Hematopoietic multipotent progenitor cell treated with erythropoietin and hydrocortisone succinate and interleukin-3 and kit ligand, for 17 days (in vitro differentiated cells): ENCODE results near the gene CAMKK1.
"Not testable (repeated sequence)": the region's sequence is repeated elsewhere in the genome, so short reads cannot be mapped to it uniquely, and the experiment has no call there.

ENCODE experiments used
- DNase-seq: peaks from one replicate; pipeline ENCODE4 v3.0.0-alpha.2; 2015; ENCODE audit warnings: low spot score

CAMKK1 gene

DNA sequence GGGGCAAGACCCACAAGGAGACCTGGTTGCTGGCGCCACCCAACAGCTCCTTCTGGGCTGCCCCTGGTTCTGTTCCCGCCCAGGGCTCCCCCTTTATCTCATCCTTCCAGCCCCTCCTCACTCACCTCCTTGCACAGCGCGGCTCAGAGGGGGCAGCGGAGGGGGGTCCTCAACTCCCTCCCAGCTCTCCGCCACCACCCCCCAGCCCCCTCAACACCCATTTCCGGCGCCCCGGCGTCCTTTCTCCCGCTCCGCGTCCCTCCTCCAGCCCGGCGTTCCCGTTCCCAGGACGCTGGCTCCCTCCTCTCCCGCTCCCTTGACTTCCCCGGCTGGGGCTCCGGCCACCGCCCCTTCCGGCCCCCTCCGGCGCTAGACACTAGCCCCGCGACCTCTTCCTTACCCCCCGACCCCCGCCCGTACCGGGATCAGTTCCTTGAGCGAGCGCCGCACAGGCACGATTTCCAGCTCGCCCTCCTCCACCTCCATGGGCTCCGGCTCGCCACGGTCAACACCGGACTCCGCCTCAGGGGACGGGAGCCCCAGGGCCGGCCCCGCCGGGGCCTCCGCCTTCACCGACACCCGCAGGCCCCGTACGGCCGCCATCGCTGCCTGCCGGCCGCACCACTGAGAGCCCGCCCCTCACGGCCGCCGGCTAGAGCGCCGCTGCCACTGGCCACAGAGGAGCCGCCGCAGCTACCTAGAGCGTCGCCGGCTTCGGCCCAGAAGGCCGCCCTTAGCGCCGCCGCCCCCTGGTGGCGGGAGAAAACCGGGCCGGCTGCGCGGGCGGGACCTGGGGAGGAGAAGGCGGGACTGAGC lies 47.0 kb downstream of the CAMKK1 start, which contains the start of gene NCBP3:
Gene NCBP3 (minus strand): TSS at position 626 of the 816 bp plus-strand sequence. CDS start 23 bp downstream, at position 603.
- peak; percentile 96 for DNase-seq

DNA sequence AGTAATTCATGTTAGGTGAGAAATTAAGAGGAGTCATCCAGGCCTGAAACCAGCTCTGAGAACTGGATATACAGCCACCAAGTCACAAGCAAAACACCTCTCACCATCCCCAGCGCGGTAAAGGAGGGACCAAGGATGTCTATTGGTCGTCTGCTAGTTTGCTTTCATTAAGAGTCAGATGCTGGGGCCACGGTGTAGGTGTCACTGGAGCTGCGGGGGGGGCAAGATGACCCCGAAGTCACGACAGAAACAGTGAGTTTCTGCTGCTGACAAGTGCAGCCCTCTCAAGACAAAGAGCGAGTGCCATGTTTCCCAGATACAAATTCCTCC lies 47.6 kb downstream of the CAMKK1 start:
- DNase-seq: no peak

DNA sequence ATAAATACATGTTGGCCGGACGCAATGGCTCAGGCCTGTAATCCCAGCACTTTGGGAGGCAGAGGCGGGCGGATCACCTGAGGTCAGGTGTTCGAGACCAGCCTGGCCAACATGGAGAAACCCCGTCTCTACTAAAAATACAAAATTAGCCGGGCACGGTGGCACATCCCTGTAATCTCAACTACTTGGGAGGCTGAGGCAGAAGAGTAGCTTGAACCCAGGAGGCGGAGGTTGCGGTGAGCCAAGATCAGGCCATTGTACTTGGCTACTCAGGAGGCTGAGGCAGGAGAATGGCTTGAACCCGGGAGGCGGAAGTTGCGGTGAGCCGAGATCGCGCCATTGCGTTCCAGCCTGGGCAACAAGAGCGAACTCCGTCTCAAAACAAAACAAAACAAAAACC lies 48.3 kb downstream of the CAMKK1 start:
- DNase-seq: not testable (repeated sequence)

DNA sequence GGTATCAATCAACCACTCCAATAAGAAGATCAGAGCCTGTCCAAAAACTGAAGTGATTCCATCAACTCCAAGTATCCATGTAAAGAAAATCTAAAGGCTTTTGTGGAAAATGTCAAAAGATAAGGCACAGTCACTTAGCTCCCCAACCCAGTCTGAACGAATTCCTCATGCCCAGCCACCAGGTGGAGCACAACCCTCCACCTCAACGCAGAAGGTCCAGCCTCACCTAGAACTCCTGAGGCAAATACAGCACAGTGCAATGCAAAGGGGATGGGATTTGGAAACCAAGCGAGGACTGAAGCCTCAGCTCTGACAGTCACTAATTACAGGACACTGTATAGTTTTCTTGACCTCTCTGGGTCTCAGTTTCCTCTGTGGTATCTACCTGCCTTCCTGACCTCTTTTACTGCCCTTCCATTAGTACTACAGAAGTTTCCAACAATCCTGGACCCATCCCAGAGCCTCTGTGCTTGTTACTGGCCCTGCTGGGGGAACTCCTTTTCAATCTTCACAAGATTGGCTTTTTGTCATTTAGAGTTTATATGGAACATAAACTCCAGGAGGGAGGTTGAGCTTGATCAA lies 48.8 kb downstream of the CAMKK1 start:
- peak; percentile 65 for DNase-seq

DNA sequence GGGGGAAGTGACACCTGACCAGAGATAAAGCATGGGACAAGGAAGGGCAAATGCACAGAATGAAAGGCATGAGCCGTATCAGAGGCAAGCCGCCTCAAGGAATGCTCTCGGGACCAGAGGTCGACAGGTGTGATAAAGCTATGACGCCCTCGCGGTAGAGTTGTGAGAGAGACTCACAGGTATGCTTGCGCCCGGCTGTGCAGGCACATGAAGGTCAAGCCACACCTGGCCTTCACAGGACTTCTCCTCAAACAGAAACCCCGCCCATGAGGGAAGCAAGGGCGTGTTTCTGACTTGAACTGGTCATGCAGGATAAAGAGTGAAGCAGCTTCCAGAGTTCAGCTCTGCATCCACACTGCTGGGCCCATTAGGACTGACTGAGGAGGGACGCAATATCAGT lies 54.6 kb downstream of the CAMKK1 start:
- DNase-seq: no peak

DNA sequence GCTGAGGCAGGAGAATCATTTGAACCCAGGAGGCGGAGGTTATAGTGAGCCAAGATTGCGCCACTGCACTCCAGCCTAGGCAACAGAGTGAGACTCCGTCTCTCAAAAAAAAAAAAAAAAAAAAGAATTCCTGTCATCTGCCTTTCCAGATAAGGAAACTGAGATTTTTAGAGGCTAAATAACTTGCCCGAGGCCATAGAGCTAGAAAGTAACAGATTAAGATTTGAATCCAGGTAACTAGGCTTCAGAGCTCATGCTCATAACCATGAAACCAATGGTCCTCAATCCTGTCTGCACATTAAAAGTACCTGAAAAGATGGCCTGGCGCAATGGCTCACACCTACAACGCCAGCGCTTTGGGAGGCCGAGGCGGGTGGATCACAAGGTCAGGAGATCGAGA lies 56.3 kb downstream of the CAMKK1 start:
- DNase-seq: no peak

DNA sequence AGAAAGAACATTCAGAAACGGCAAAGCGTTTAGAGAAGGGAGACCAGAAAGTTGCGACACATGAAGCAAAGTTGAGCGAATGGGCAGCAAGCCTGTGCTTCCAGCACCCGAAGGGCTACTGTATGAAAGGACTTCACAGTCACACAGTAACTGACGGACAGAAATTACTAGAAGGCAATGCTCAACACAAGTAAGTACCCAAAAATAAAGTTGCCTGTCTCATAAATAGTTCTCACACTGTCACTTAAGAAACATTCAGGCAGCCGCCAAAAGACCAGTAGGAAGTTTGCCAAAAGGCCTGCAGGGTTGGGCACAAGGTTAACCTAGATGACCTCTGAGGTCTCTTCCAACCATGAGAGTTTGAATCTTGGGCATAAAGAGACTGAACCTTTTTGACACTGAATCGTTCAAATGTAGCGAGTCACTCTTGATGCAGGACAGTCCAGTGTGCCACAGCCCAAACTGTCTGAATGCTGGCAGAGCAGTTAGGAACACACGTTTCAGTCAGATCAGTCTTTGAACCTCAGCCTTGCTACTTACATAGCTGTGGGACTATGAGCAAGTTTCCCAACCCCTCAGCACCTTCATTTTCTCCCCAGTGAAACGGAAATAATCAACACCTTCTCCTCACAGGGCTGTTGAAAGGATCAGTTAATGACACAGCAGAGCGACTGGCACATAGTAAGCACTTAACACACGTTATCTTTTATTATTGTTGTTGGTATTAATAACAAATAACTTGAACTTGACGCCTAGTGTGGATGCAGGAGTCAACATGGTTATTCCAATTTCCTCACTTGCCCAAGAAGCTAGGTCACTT lies 57.2 kb downstream of the CAMKK1 start:
- no peak for DNase-seq

DNA sequence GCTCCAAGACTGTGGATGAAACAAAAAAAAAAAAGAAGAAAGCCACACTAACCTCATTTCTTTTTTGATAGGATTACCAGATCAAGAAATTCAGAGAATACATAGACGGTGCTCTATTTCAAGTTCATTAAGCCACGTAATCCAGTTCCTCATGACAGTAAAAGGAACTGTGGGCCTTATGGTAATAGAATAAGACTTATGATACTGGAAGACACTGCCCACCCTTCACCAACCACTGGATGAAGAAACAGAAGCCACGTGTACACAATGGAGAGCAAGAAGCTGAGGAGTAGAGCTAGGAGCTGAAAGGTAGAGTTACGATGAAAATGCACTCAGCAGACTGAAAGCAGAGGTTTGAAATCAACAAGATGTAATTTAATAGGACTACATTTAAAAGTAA lies 58.0 kb downstream of the CAMKK1 start:
- no peak for DNase-seq

DNA sequence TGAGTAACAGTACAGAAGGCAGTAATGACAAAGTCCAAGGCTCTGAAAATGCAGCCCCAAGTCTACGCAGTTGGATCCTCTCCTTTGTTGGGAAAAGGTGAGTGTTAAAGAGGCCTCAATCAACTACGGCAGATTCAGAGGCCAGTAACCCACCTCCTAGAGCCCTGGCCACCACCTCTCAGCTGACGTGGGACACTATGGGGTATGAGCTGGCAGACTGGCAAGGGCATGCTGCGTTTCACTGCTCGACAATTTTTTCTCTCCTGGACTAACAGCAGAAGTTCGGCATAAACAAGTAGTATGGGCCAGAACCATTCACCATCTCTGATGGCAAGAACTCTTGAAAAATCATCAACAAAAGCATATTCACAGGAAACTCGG lies 64.0 kb downstream of the CAMKK1 start:
- DNase-seq: no peak

DNA sequence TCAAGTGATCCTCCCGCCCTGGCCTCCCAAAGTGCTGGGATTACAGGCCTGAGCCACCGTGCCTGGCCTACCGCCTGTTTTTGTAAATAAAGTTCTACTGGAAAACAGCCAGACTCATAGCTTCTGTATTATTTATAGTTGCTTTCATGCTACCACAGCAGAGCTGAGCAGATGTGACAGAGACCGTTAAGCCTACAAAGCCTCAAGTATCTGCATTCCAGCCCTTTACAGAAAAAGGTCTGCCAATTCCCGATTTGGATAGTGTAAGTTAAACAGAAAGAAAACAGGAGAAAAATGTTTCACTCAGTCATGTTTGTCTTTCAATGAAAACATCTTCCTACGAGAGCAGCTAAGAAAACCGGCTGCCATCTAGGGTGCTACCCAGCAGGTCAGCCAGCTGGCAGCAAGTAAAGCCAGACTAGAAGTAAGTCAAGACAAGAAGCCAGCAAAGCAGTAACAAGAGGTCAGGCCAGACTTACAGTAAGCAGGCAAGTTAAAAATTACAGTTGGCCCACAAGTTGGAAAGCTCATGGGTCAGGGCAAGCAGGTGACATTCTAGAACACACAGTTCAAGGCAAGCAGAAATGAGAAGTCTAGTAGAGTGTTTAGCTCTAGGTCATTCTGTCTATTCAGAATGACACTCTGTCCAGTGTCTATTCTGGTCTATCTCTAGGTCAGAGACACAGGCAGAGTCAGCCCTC lies 64.6 kb downstream of the CAMKK1 start:
- DNase-seq: no peak

DNA sequence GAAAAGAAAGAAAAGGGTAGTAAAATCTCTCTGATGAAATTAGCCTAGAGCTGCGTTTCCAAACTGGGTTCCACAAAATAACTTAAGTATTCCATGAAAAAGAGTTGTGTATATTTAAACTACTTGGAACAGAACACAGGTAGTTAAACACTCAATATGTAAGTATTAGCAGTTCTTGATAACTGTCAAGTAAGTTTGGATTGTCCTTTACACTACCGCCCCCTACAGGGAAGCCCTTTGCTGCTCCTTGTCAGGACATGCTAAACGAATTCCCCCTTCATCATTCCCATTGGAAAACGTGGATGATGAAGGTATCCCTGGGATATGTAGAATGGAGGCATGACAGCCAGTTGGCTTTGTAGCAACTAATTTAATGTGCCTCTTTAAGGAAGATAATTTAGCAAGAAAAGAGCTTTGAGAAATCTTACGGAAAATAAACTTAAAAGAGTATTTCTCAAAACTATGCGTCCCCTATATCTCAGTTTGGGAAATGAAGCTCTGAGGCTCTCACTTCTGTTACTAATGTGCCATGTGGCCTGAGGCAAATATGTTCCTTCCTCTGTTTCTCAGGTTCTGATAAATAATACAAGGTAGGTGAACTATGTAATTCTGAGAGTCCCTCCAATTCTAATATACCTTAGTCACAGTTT lies 65.6 kb downstream of the CAMKK1 start:
- DNase-seq: peak; percentile 50

DNA sequence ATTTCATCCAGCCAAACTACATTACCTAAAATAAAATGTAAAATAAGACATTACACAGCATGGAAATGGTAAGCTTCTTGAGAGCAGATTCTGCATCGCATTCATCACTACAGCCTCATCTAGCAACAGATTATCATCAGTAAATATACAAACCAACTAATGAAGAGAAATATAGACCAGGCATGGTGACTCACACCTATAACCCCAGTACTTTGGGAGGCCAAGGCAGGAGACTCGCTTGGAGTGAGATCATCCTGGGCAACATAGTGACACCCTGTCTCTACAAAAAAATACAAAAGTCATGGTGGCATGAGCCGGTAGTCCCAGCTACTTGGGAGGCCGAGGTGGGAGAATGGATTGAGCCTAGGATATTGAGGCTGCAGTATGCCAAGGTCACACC lies 66.7 kb downstream of the CAMKK1 start:
- DNase-seq: no peak

DNA sequence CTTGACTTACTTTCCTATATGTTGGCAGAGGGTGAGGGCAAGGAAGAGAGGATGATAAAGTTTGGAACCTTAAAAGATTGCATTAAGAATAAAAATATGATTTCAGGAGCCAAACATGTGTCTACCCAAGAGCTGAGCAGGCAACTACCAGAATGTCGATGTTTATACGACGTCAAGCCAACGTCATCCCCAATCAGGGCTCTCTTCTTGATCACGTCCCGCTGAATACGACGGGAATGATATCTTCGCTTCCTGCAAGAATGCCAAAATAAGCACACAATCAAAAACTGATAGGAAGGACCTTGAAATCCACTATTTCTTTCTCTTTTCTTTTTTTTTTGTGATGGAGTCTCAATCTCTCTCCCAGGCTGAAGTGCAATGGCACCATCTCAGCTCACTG lies 71.8 kb downstream of the CAMKK1 start:
- no peak for DNase-seq

DNA sequence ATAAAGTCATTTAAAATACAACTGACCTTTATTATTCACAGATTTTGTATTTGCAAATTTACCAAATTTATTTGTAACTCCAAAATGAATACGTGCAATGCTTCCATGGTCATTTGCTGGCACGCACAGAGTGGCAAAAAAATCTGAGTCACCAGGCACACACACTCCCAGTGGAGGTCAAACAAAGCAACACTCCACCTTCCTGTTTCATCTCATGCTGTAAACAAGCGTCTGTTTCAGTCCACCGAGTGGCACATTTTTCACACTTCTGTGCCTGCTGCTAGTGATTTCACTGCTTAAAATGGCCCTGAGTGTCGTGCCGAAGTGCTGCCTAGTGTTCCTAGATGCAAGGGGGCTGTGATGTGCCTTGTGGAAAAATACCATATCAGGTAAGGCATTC lies 74.1 kb downstream of the CAMKK1 start:
- DNase-seq: no peak

DNA sequence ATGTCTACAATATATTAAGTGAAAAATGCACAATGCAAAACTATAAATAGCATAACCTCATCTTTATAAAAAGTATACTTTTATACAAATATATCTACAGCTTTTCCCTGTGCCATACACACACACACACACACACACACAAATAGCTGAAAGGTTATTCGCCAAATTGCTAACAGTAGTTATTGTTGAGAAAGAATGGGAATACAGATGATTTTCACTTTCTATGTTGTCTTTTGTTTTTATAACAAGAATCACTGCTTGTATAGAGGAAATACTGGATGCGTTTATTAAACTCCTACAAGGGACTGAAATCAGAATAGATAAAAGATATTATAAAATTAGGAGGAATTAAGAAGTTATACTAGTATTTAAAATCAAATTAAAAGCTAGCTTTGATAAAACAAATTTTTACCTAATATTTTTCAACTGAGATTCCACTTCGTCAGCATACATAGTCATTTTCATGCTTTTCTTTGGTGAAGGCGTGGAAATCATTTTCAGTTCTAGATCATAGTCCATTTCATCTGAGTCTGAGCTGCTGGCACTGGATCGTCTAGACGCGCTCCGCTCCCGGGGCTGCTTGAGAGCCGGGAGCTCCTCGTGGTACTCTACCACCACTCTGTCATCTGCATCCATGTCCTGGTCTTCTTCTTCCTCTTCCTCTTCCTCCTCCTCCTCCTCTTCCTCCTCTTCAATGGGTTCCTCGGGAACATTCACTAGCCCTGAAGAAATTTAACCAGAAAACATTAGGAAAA lies 74.8 kb downstream of the CAMKK1 start:
- no peak for DNase-seq

DNA sequence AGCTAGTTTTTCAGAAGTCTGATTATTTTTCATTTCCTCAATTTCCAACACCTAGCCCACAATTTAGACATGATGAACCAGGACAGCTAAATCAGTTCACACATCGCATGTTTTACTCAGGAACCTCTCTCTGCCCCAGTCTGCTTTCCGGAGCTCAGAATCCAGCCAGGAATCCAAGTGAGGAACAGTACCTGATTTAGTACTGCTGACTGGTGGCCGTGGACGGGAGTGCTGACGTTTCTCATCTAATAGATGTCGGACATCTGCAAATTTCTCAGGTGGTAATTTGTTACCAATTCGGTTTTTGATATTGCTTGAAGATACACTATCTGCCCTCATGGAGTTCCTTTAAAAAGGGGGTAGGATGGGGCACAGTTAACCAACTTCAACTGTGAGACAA lies 76.9 kb downstream of the CAMKK1 start:
- no peak for DNase-seq

DNA sequence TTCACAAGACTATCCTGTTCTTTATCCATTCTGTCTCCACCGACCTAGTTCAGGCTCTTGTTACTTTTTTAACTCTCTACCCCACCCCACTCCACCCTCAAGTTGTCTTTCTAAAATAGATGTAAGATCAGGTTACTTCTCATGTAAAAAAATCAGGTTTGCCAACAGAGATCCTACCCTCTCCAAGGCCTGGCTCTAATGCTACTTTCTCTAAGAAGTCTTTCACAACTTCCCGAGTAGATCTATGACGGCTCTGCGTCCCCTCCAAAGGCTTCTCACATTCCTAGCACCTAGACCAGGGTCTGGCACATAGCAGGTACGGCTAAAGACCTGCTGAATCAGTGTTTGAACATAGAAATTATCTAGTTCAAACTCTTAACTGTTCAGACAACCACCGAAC lies 77.7 kb downstream of the CAMKK1 start:
- DNase-seq: no peak

DNA sequence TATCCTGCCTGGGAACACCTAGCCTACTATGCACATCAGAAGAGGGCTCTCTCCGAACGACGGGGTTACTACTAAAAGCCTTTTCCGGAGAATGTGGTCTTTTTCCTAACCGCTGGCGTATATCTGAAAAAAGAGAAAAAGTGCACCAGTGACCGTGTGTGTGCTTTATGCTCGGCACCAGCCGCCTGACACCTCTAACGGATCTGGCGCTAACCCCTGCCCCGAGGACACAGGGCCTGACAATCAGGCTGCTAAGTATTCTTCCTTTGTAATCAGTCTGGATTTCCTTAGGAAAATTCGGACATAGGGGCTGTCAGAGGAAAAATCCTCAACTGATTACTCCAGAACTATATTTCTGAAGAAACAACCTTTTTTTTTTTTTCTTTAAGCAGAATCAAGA lies 78.5 kb downstream of the CAMKK1 start:
- DNase-seq: no peak

DNA sequence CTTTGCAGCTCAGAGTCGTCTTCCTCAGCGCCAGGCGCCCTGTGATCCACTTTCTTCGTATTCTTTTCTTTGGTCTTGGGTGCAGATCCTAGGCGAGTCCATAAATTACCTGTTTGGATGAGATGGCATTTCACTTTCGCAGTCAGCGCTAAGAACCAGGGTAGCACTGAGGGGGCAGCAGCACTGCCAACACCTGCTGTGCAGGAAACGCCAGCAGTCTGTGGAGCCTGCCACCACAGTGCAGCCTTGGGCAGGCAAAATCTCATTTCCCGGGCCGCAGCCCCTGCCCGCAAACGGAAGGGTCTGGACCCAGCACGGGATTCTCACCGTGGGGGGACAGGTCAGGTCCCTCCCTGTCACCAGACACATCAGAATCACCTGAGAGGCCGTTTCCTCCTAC lies 79.7 kb downstream of the CAMKK1 start:
- no peak for DNase-seq

DNA sequence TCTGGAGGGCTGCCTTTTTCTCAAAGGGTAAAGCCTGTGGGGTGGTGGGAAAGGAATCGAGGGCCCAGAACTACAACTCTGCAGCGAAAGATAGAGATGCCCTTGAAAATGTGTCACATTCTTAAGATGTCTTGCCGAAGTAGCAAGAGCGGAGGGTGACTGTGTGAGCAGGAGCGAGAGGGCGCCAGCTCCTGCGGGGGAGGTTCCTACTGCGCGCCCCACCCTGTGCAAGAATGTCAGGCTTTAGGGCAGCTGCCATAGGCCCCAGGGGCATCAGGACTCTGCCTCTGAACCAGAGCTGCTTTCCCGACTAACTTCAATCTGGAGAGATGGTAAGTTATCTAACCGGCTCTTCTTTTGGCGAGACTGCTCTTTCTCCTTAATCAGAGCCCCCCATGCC lies 80.1 kb downstream of the CAMKK1 start:
- DNase-seq: no peak

DNA sequence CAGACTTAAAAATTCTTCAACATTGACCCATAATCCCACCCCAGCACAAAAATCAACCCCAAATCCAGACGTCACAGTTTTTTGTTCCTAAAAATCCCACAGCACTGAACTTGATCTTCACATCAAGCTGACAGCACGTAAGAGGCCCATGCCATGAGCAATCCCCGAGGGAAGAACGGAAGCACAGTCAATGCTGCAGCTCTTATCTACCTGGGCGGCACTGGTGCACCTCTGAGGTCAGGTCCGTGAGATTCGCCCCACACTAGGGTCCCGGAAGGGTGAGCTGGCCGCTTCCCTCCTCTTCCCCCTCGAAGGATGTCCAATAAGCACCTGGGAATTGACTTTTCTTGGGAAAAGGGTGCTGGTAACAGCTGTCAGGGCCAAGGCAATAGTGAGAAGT lies 80.6 kb downstream of the CAMKK1 start:
- DNase-seq: no peak
